Measurements from ENCODE around the gene PSD2. TPM values are rescaled to one million over a fixed set of nuclear protein-coding genes. Genes with fewer than 3 reads are reported as not detected.

Gene PSD2
- total and polyA plus RNA-seq, 5 donors from 2014 or later: not detected

GRCh38 chr5:139839918-139840317 lies 44.3 kb downstream of the PSD2 start:
- H3K36me3 Mint-ChIP-seq: peaks cover 2% of the 10 kb centered on the region
- ATAC-seq (ENCODE audit: low read depth in 2 of 2): no peak
- Histone ChIP-seq H3K9me3 (ENCODE audit: control insufficient read depth in 2 of 2, low read length in 2 of 2) (no peaks in the 10 kb centered on the region), H3K4me3 (ENCODE audit: low read depth, low read length) (no peak overlapping the region), H3K27ac (ENCODE audit: insufficient read depth, low read length, poor library complexity, severe bottlenecking) (no peak overlapping the region), H3K27me3 (ENCODE audit: control insufficient read depth, insufficient read depth, low read length) (peaks cover 10% of the 10 kb centered on the region), H3K36me3 (ENCODE audit: control insufficient read depth, insufficient read depth, low read length) (no peaks in the 10 kb centered on the region), H3K4me1 (ENCODE audit: control insufficient read depth, insufficient read depth, low read length, poor library complexity, severe bottlenecking) (no peaks in the 10 kb centered on the region)
- no peak for DNase-seq
- peaks cover 41% of the 10 kb centered on the region for H3K27me3 Mint-ChIP-seq
- H3K9me3 Mint-ChIP-seq: peaks cover 0 to 2% (median 0%) of the 10 kb centered on the region in 7 donors
- H3K27ac Mint-ChIP-seq: no peak overlapping the region
- H3K4me1 Mint-ChIP-seq: peaks cover 0 to 3% (median 0%) of the 10 kb centered on the region in 4 donors
- no peak overlapping the region for H3K4me3 Mint-ChIP-seq

- peaks cover 0 to 2% (median 0%) of the 10 kb centered on the region in 7 donors for H3K9me3 Mint-ChIP-seq
- Histone ChIP-seq H3K4me3 (ENCODE audit: low read depth, low read length) (no peak overlapping the region), H3K36me3 (ENCODE audit: control insufficient read depth, insufficient read depth, low read length) (no peaks in the 10 kb centered on the region), H3K4me1 (ENCODE audit: control insufficient read depth, insufficient read depth, low read length, poor library complexity, severe bottlenecking) (no peaks in the 10 kb centered on the region), H3K27me3 (ENCODE audit: control insufficient read depth, insufficient read depth, low read length) (peaks cover 13% of the 10 kb centered on the region), H3K27ac (ENCODE audit: insufficient read depth, low read length, poor library complexity, severe bottlenecking) (no peak overlapping the region), H3K9me3 (ENCODE audit: control insufficient read depth in 2 of 2, low read length in 2 of 2) (no peaks in the 10 kb centered on the region)
- H3K27me3 Mint-ChIP-seq: peaks cover 48% of the 10 kb centered on the region
- H3K36me3 Mint-ChIP-seq: peaks cover 2% of the 10 kb centered on the region
- peaks cover 0 to 3% (median 0%) of the 10 kb centered on the region in 4 donors for H3K4me1 Mint-ChIP-seq
- ATAC-seq (ENCODE audit: low read depth in 2 of 2) (no peak), DNase-seq (no peak)
- no peak overlapping the region for H3K27ac Mint-ChIP-seq
- H3K4me3 Mint-ChIP-seq: no peak overlapping the region
These were observed 45.9 kb downstream of the PSD2 start for GRCh38 chr5:139841549-139841948.

- peaks cover 2% of the 10 kb centered on the region for H3K36me3 Mint-ChIP-seq
- H3K27ac Mint-ChIP-seq: no peak overlapping the region
- DNase-seq (no peak), ATAC-seq (ENCODE audit: low read depth in 2 of 2) (no peak)
- Histone ChIP-seq H3K27ac (ENCODE audit: insufficient read depth, low read length, poor library complexity, severe bottlenecking) (no peak overlapping the region), H3K27me3 (ENCODE audit: control insufficient read depth, insufficient read depth, low read length) (peaks cover 13% of the 10 kb centered on the region), H3K36me3 (ENCODE audit: control insufficient read depth, insufficient read depth, low read length) (no peaks in the 10 kb centered on the region), H3K9me3 (ENCODE audit: control insufficient read depth in 2 of 2, low read length in 2 of 2) (no peaks in the 10 kb centered on the region), H3K4me1 (ENCODE audit: control insufficient read depth, insufficient read depth, low read length, poor library complexity, severe bottlenecking) (peaks cover 1% of the 10 kb centered on the region), H3K4me3 (ENCODE audit: low read depth, low read length) (no peak overlapping the region)
- H3K4me1 Mint-ChIP-seq: peaks cover 0 to 3% (median 0%) of the 10 kb centered on the region in 4 donors
- H3K9me3 Mint-ChIP-seq: peaks cover 0 to 2% (median 0%) of the 10 kb centered on the region in 7 donors
- H3K27me3 Mint-ChIP-seq: peaks cover 50% of the 10 kb centered on the region
- H3K4me3 Mint-ChIP-seq: no peak overlapping the region
These were observed 46.7 kb downstream of the PSD2 start for GRCh38 chr5:139842321-139842720.

GRCh38 chr5:139843991-139844390 lies 48.4 kb downstream of the PSD2 start:
- no peak overlapping the region for H3K4me3 Mint-ChIP-seq
- peaks cover 53% of the 10 kb centered on the region for H3K27me3 Mint-ChIP-seq
- Histone ChIP-seq H3K27ac (ENCODE audit: insufficient read depth, low read length, poor library complexity, severe bottlenecking) (no peak overlapping the region), H3K4me3 (ENCODE audit: low read depth, low read length) (no peak overlapping the region), H3K27me3 (ENCODE audit: control insufficient read depth, insufficient read depth, low read length) (peaks cover 17% of the 10 kb centered on the region), H3K36me3 (ENCODE audit: control insufficient read depth, insufficient read depth, low read length) (no peaks in the 10 kb centered on the region), H3K4me1 (ENCODE audit: control insufficient read depth, insufficient read depth, low read length, poor library complexity, severe bottlenecking) (peaks cover 7% of the 10 kb centered on the region), H3K9me3 (ENCODE audit: control insufficient read depth in 2 of 2, low read length in 2 of 2) (no peaks in the 10 kb centered on the region)
- DNase-seq: no peak
- ATAC-seq (ENCODE audit: low read depth in 2 of 2): no peak
- no peaks in the 10 kb centered on the region for H3K9me3 Mint-ChIP-seq
- peaks cover 2% of the 10 kb centered on the region for H3K36me3 Mint-ChIP-seq
- H3K27ac Mint-ChIP-seq: no peak overlapping the region
- peaks cover 0 to 9% (median 1%) of the 10 kb centered on the region in 4 donors for H3K4me1 Mint-ChIP-seq

GRCh38 chr5:139844472-139845145 lies 49.0 kb downstream of the PSD2 start:
- Histone ChIP-seq H3K36me3 (ENCODE audit: control insufficient read depth, insufficient read depth, low read length) (no peaks in the 10 kb centered on the region), H3K4me1 (ENCODE audit: control insufficient read depth, insufficient read depth, low read length, poor library complexity, severe bottlenecking) (peaks cover 7% of the 10 kb centered on the region), H3K4me3 (ENCODE audit: low read depth, low read length) (no peak overlapping the region), H3K9me3 (ENCODE audit: control insufficient read depth in 2 of 2, low read length in 2 of 2) (no peaks in the 10 kb centered on the region), H3K27ac (ENCODE audit: insufficient read depth, low read length, poor library complexity, severe bottlenecking) (no peak overlapping the region), H3K27me3 (ENCODE audit: control insufficient read depth, insufficient read depth, low read length) (peaks cover 19% of the 10 kb centered on the region)
- DNase-seq (peak; percentile 44 to 64 (median 55)), ATAC-seq (ENCODE audit: low read depth in 2 of 2) (no peak)
- no peaks in the 10 kb centered on the region for H3K9me3 Mint-ChIP-seq
- no peak overlapping the region for H3K27ac Mint-ChIP-seq
- H3K36me3 Mint-ChIP-seq: no peaks in the 10 kb centered on the region
- peaks cover 0 to 14% (median 1%) of the 10 kb centered on the region in 4 donors for H3K4me1 Mint-ChIP-seq
- peaks cover 52% of the 10 kb centered on the region for H3K27me3 Mint-ChIP-seq
- peak overlapping the region in 2 of 4 donors; percentile 20 to 25 for H3K4me3 Mint-ChIP-seq

- peak overlapping the region in 1 of 4 donors; percentile 7 for H3K4me3 Mint-ChIP-seq
- no peaks in the 10 kb centered on the region for H3K9me3 Mint-ChIP-seq
- no peak overlapping the region for H3K4me3 ChIP-seq (ENCODE audit: low read depth, low read length)
- H3K27me3 Mint-ChIP-seq: peaks cover 49% of the 10 kb centered on the region
- no peaks in the 10 kb centered on the region for H3K9me3 ChIP-seq (ENCODE audit: control insufficient read depth in 2 of 2, low read length in 2 of 2)
- H3K27ac ChIP-seq (ENCODE audit: insufficient read depth, low read length, poor library complexity, severe bottlenecking): no peak overlapping the region
- H3K4me1 Mint-ChIP-seq: peaks cover 0 to 16% (median 1%) of the 10 kb centered on the region in 4 donors
- H3K4me1 ChIP-seq (ENCODE audit: control insufficient read depth, insufficient read depth, low read length, poor library complexity, severe bottlenecking): peaks cover 7% of the 10 kb centered on the region
- peaks cover 19% of the 10 kb centered on the region for H3K27me3 ChIP-seq (ENCODE audit: control insufficient read depth, insufficient read depth, low read length)
- no peaks in the 10 kb centered on the region for H3K36me3 Mint-ChIP-seq
- no peak for ATAC-seq (ENCODE audit: low read depth in 2 of 2)
- no peak for DNase-seq
- no peaks in the 10 kb centered on the region for H3K36me3 ChIP-seq (ENCODE audit: control insufficient read depth, insufficient read depth, low read length)
- no peak overlapping the region for H3K27ac Mint-ChIP-seq
These were observed 50.5 kb downstream of the PSD2 start for GRCh38 chr5:139845846-139846681.

GRCh38 chr5:139847091-139847490 lies 51.5 kb downstream of the PSD2 start:
- H3K4me1 Mint-ChIP-seq: peaks cover 0 to 16% (median 1%) of the 10 kb centered on the region in 4 donors
- H3K27me3 Mint-ChIP-seq: peaks cover 47% of the 10 kb centered on the region
- Histone ChIP-seq H3K4me3 (ENCODE audit: low read depth, low read length) (no peak overlapping the region), H3K4me1 (ENCODE audit: control insufficient read depth, insufficient read depth, low read length, poor library complexity, severe bottlenecking) (peaks cover 7% of the 10 kb centered on the region), H3K36me3 (ENCODE audit: control insufficient read depth, insufficient read depth, low read length) (no peaks in the 10 kb centered on the region), H3K27me3 (ENCODE audit: control insufficient read depth, insufficient read depth, low read length) (peaks cover 12% of the 10 kb centered on the region), H3K27ac (ENCODE audit: insufficient read depth, low read length, poor library complexity, severe bottlenecking) (no peak overlapping the region), H3K9me3 (ENCODE audit: control insufficient read depth in 2 of 2, low read length in 2 of 2) (no peaks in the 10 kb centered on the region)
- H3K9me3 Mint-ChIP-seq: no peaks in the 10 kb centered on the region
- no peaks in the 10 kb centered on the region for H3K36me3 Mint-ChIP-seq
- no peak for DNase-seq
- H3K27ac Mint-ChIP-seq: no peak overlapping the region
- ATAC-seq (ENCODE audit: low read depth in 2 of 2): no peak
- H3K4me3 Mint-ChIP-seq: peak overlapping the region in 1 of 4 donors; percentile 61
